HG02943 (cell line): ENCODE data around the gene ASB1.

Source experiments
- ATAC-seq: cut with Tn5 transposase; IDR thresholded peaks from one replicate; pipeline ENCODE4 v1.9.1; 2021; ENCODE audit warnings: mild to moderate bottlenecking, low read depth, moderate library complexity; ENCODE audit not compliant: unreplicated experiment

ASB1 gene

DNA sequence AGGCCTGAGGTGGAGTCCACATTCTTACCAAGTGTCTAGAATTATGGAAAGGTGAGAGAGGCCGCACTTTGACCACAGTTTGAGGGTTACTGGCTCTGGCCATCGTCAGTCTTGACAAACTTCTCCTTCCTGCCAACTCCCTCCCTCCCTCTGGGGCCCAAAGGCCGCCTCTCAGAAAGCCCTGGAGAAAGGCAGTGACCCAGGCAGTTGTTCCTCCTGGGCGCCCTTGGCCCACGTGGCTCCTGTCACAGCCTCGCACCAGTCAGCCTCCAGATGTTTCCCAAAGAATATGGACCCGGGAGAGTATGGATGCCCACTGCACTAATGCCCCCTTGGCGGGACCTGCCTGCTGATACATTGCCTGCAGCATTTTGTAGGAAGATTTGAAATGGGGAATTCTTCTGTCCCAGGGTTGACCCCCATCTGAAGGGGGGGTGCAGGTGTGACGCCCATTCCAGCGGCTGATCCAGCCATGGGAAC, 61.7 kb downstream of the ASB1 start:
- ATAC-seq, result no peak

DNA sequence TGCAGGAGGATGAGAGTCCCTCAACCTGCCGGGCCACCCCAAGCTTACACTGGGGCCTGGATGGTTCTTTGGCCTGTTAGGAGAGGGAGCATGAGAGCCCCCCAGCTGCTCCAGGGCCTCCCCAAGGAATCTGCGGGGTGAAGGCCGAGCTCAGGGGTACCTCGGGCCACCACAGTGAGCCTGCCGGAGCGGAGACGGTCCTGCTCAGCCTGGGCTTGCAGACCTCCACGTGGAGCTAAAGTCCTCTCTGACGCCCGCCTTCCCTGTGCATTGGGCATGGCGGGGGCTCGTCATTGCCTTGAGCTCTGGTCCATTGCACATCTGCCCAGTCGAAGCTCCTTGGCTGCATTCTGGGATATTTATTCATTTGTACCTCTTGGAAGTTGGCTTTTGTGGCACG, 62.7 kb downstream of the ASB1 start:
- ATAC-seq, result no peak

DNA sequence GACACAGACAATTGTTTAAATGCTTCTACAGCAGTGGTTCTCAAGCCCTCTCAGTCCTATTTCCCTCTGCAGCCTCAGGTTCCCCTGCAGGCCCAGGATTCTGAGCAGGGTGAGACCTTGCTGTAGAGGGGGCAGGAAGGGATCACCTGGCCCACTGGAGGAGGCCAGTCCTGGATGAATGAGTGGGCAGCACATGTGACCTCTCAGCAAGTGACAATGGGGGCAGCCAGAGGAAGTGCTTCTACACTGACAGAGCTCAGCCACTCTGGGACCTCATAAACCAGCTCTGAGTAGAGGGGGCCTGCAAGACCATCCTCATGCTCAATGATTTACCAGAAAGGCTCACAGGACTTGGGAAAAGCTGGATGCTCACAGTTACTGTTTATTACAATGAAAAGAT, 63.2 kb downstream of the ASB1 start:
- ATAC-seq, result no peak

DNA sequence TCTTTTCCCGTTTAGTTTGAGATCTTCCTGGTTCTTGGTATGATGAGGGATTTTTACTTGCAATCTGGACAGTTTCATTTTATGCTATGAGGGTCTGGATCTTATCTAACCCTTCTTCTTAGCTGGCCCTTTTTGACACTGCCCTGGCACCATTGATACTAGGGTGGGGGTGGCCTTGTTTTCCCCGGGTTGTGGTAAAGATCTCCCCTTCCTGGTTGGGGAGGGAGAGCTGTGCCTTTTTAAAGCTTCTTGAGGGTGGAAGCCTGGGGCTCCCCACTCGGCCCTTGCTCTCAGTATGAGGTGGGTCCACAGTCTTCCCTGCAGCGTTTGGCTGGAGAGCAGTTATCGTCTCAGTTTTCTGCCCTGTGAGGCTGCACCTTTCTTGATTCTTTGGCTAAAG, 66.1 kb downstream of the ASB1 start:
- ATAC-seq, result no peak

DNA sequence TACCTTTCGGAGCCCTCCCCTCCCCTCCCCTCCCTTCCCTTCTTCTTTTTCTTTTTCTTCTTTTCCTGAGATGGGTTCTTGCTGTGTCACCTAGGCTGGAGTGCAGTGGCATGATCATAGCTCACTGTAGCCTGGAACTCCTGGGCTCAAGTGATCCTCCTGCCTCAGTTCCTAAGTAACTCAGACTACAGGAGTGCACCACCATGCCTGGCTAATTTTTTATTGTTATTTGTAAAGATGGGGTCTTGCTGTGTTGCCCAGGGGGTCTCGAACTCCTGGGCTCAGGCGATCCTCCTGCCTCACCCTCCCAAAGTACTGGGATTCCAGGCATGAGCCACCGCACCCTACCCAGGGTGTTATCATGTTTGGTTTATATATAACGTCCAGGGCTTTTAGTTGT, 66.7 kb downstream of the ASB1 start:
- ATAC-seq, result no peak

GRCh38 chr2:238493880-238494572, 67.3 kb downstream of the ASB1 start:
- no peak for ATAC-seq

GRCh38 chr2:238494573-238494961, 67.8 kb downstream of the ASB1 start:
- ATAC-seq, result no peak

GRCh38 chr2:238495422-238495821, 68.7 kb downstream of the ASB1 start:
- no peak for ATAC-seq

GRCh38 chr2:238496756-238497609, 70.3 kb downstream of the ASB1 start:
- no peak for ATAC-seq

DNA sequence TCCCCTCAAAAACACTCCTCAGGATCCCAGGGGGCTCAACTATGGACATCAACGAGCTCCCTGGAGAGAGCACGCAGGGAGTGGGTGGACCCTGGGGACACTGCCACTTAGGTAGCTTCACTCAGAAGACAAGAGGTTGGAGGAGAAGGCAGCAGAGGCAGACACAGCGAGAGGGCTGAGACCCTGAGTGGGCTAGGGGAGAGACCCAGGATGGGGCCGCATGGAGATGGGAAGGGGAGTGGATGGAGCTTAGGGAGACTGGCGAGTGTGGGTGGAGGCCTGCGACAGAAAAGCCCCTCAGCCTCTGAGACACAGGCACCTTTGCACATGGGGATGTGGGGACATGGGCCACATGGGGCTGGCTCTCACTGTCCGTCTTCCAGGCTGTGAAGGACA, 70.9 kb downstream of the ASB1 start:
- no peak for ATAC-seq

DNA sequence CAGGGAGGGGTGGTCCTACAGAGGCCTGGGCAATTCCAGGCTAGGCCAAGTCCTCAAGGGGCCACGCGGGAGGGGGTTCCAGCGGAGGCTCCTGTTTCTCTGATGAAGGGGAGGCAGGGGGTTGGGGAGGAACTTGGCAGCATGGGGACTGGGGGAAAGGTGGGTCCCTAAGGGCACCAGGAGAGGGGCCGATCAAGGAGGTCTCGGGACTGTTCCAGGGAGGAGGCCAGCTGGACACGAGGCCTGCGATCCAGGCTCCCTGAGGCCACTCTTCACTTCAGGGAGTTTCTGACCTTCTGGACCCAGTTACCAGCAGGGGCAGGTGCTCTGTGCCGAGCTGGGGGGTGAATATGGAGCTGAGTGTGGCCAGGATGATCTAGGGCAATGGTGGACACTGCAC, 71.5 kb downstream of the ASB1 start:
- no peak for ATAC-seq

DNA sequence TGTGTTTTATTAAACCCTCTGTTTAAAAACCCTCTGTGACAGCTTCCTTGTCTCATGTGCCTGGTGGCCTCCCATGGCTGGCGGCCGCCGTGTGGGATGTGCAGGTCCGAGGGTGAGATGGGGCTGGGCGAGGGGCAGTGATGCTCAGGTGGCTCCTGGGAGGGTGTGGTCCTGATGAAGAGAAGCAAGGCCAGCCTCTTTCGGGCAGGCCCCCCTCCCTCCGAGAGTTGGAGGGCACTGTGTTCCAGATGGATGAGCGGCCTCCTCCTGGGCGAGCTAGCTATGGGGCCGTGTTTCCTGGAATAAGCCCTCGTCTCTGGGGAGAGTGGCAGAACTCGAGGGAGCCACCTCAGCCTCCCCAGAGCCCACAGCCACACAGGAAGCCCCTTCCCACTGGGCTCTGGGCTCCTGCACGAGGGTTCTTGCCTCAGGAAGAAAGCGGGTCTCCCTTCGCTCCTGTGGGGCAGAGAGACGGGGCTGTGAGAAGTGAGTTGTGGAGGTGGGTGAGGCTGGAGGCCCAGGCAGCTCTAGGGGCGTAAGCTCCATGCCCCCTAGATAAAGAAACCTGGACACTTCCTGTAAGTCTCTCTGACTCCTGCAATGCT, 72.1 kb downstream of the ASB1 start:
- ATAC-seq, result no peak

- ATAC-seq, result no peak
Measured at GRCh38 chr2:238499731-238500580, 73.2 kb downstream of the ASB1 start.

- no peak for ATAC-seq
Measured at GRCh38 chr2:238501311-238501710, 74.6 kb downstream of the ASB1 start.
